ENCODE measurements around the gene GNG11.

DNA sequence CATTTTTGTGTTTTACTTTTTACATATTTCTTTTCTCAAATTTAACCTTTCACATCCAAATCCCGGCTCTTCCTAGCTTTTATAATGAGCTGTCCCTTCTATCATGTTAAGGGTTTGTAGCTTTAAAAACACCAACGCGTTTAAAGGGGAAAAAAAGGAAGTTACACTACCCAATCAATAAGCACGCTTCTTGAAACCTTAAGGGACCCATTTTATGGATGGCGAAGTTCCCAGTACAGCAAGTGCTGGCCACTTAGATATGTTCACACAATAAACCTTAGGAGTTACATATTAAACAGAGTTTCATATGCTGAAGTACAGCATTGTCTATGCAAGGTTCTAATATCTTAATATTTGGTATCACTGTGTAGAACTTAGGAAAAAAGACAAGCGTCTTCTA, 1.8 kb downstream of the GNG11 start:
- TF ChIP-seq, protein P1, sequence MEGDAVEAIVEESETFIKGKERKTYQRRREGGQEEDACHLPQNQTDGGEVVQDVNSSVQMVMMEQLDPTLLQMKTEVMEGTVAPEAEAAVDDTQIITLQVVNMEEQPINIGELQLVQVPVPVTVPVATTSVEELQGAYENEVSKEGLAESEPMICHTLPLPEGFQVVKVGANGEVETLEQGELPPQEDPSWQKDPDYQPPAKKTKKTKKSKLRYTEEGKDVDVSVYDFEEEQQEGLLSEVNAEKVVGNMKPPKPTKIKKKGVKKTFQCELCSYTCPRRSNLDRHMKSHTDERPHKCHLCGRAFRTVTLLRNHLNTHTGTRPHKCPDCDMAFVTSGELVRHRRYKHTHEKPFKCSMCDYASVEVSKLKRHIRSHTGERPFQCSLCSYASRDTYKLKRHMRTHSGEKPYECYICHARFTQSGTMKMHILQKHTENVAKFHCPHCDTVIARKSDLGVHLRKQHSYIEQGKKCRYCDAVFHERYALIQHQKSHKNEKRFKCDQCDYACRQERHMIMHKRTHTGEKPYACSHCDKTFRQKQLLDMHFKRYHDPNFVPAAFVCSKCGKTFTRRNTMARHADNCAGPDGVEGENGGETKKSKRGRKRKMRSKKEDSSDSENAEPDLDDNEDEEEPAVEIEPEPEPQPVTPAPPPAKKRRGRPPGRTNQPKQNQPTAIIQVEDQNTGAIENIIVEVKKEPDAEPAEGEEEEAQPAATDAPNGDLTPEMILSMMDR (IDR thresholded peaks at IDR 0.05), result no peak
- TF ChIP-seq POLR2A (IDR thresholded peaks at IDR 0.05), result no peak
